H7 (cell line): ENCODE measurements around the gene TOGARAM1. TPM values are rescaled to one million over a fixed set of nuclear protein-coding genes. Genes with fewer than 3 reads are reported as not detected.

Experiments used
- DNase-seq: peaks from one replicate; pipeline ENCODE4 v3.0.0; 2012
- H3K27me3 ChIP-seq: 2 replicates; pipeline ENCODE4 v1.6.0; 2011; ENCODE audit warnings: mild to moderate bottlenecking, low read length; ENCODE audit not compliant: control insufficient read depth, insufficient read depth
- H3K36me3 ChIP-seq: replicated peaks from 2 replicates; pipeline ENCODE4 v1.5.1; 2011; ENCODE audit warnings: low read length; ENCODE audit not compliant: control insufficient read depth, insufficient read depth
- H3K4me3 ChIP-seq: 2 replicates; pipeline ENCODE4 v1.5.1; 2011; ENCODE audit warnings: low read depth, mild to moderate bottlenecking, control low read depth, low read length, moderate library complexity; ENCODE audit not compliant: insufficient read depth
- total RNA-seq: library from RNA; depleted of rRNA; stranded (reverse); fragments of >200 nt; shearing (Covaris generic); gene quantifications from 2 replicates; pipeline ENCODE4 v1.2.3, GENCODE V29; 2014; rRNA removed

TOGARAM1 gene
- total RNA-seq = 4.7 and 7.4 TPM in 2 replicates

- H3K4me3 ChIP-seq = peak within 1 kb of the TSS; percentile 88
- DNase-seq = peak; percentile 89
- H3K36me3 ChIP-seq = no peaks in the 10 kb centered on the region
- no peaks in the 10 kb centered on the region for H3K27me3 ChIP-seq
These were observed at the start of gene TOGARAM1, which contains the start of gene KLHL28 for GRCh38 chr14:44961554-44962333. Gene TOGARAM1 (plus strand): TSS chr14:44962190. CDS start chr14:44962422, 232 bp downstream. Gene KLHL28 (minus strand): TSS chr14:44961947. CDS start chr14:44945928, 16,019 bp downstream.

- Histone ChIP-seq H3K4me3 (no peak overlapping the region), H3K27me3 (no peaks in the 10 kb centered on the region), H3K36me3 (no peaks in the 10 kb centered on the region)
- DNase-seq = no peak
These were observed 47.1 kb upstream of the TOGARAM1 start for GRCh38 chr14:44914849-44915248.

GRCh38 chr14:44928793-44929192 lies 33.2 kb upstream of the TOGARAM1 start:
- H3K4me3 ChIP-seq = no peak overlapping the region
- no peaks in the 10 kb centered on the region; the same call in 1 of the 2 replicates for H3K36me3 ChIP-seq
- no peaks in the 10 kb centered on the region for H3K27me3 ChIP-seq
- DNase-seq = no peak

- no peaks in the 10 kb centered on the region for H3K27me3 ChIP-seq
- DNase-seq = no peak
- no peaks in the 10 kb centered on the region; the same call in 1 of the 2 replicates for H3K36me3 ChIP-seq
- H3K4me3 ChIP-seq = no peak overlapping the region
These were observed 26.8 kb upstream of the TOGARAM1 start for GRCh38 chr14:44935155-44935554.

GRCh38 chr14:44937547-44937946 lies 24.4 kb upstream of the TOGARAM1 start:
- Histone ChIP-seq H3K27me3 (no peaks in the 10 kb centered on the region), H3K36me3 (no peaks in the 10 kb centered on the region; the same call in 1 of the 2 replicates), H3K4me3 (no peak overlapping the region)
- DNase-seq = no peak

- H3K27me3 ChIP-seq = no peaks in the 10 kb centered on the region
- DNase-seq = no peak
- H3K36me3 ChIP-seq = no peaks in the 10 kb centered on the region; the same call in none of the 2 replicates
- no peak overlapping the region for H3K4me3 ChIP-seq
These were observed 21.8 kb upstream of the TOGARAM1 start for GRCh38 chr14:44940211-44940610.

GRCh38 chr14:44940944-44941343 lies 21.0 kb upstream of the TOGARAM1 start:
- Histone ChIP-seq H3K27me3 (no peaks in the 10 kb centered on the region), H3K4me3 (no peak overlapping the region), H3K36me3 (peaks cover 2% of the 10 kb centered on the region)
- no peak for DNase-seq

GRCh38 chr14:44941591-44941990 lies 20.4 kb upstream of the TOGARAM1 start:
- DNase-seq = no peak
- Histone ChIP-seq H3K4me3 (no peak overlapping the region), H3K27me3 (no peaks in the 10 kb centered on the region), H3K36me3 (peaks cover 2% of the 10 kb centered on the region)

GRCh38 chr14:44942436-44942835 lies 19.6 kb upstream of the TOGARAM1 start:
- Histone ChIP-seq H3K36me3 (peaks cover 2% of the 10 kb centered on the region), H3K27me3 (no peaks in the 10 kb centered on the region), H3K4me3 (no peak overlapping the region)
- no peak for DNase-seq

- no peak for DNase-seq
- Histone ChIP-seq H3K4me3 (no peak overlapping the region), H3K27me3 (no peaks in the 10 kb centered on the region), H3K36me3 (peaks cover 2% of the 10 kb centered on the region)
These were observed 17.9 kb upstream of the TOGARAM1 start for GRCh38 chr14:44944107-44944506.

- Histone ChIP-seq H3K36me3 (peaks cover 2% of the 10 kb centered on the region), H3K27me3 (no peaks in the 10 kb centered on the region), H3K4me3 (no peak overlapping the region)
- DNase-seq = no peak
These were observed 16.7 kb upstream of the TOGARAM1 start for GRCh38 chr14:44945264-44945663.

- no peak overlapping the region for H3K4me3 ChIP-seq
- H3K27me3 ChIP-seq = no peaks in the 10 kb centered on the region
- DNase-seq = no peak
- H3K36me3 ChIP-seq = no peaks in the 10 kb centered on the region
These were observed 10.9 kb upstream of the TOGARAM1 start for GRCh38 chr14:44951051-44951450.

GRCh38 chr14:44952391-44953110 lies 9.4 kb upstream of the TOGARAM1 start:
- no peaks in the 10 kb centered on the region for H3K36me3 ChIP-seq
- no peak for DNase-seq
- H3K4me3 ChIP-seq = no peak overlapping the region
- H3K27me3 ChIP-seq = no peaks in the 10 kb centered on the region

- H3K36me3 ChIP-seq = no peaks in the 10 kb centered on the region
- DNase-seq = no peak
- no peak overlapping the region for H3K4me3 ChIP-seq
- H3K27me3 ChIP-seq = no peaks in the 10 kb centered on the region
These were observed 7.2 kb upstream of the TOGARAM1 start for GRCh38 chr14:44954750-44955149.

- Histone ChIP-seq H3K36me3 (no peaks in the 10 kb centered on the region), H3K27me3 (no peaks in the 10 kb centered on the region), H3K4me3 (no peak overlapping the region)
- DNase-seq = no peak
These were observed 6.5 kb upstream of the TOGARAM1 start for GRCh38 chr14:44955528-44955927.
